HepG2 (cell line): ENCODE results near the gene ENGASE. TPM values are rescaled to one million over a fixed set of nuclear protein-coding genes. Genes with fewer than 3 reads are reported as not detected.

Experiments used
- CTCF ChIP-seq: sonication (generic); formaldehyde crosslinking; IDR thresholded peaks from 2 replicates; pipeline ENCODE4 v1.5.0; 2020; ENCODE audit warnings: mild to moderate bottlenecking, missing genetic modification reagents, moderate library complexity
- EHMT2 ChIP-seq: fragments of 200-600 bp; sonication (generic); IDR thresholded peaks from 2 replicates; pipeline ENCODE4 v1.7.0; 2017; ENCODE audit warnings: antibody characterized with exemption, low read depth, low read length, borderline replicate concordance
- KAT2B ChIP-seq: fragments of 150-350 bp; IDR thresholded peaks from 2 replicates; pipeline ENCODE4 v1.6.1; 2014; ENCODE audit warnings: low read depth, low read length, borderline replicate concordance
- KDM5B ChIP-seq: sonication (generic); formaldehyde crosslinking; IDR thresholded peaks from 2 replicates; pipeline ENCODE4 v1.4.0; 2020; ENCODE audit warnings: missing genetic modification reagents, mild to moderate bottlenecking, borderline replicate concordance
- MEIS2 ChIP-seq: sonication (generic); formaldehyde crosslinking; IDR thresholded peaks from 2 replicates; pipeline ENCODE4 v1.9.0; 2021; ENCODE audit warnings: mild to moderate bottlenecking, missing genetic modification reagents
- SNAPC2 ChIP-seq: sonication (generic); formaldehyde crosslinking; IDR thresholded peaks from 2 replicates; pipeline ENCODE4 v1.8.1; 2022; ENCODE audit warnings: mild to moderate bottlenecking, missing genetic modification reagents
- ZBTB25 ChIP-seq: IDR thresholded peaks from 2 replicates; pipeline ENCODE4 v1.6.1; 2018; ENCODE audit warnings: missing genetic modification reagents
- ZNF121 ChIP-seq: sonication (generic); formaldehyde crosslinking; IDR thresholded peaks from 2 replicates; pipeline ENCODE4 v1.5.0; 2020; ENCODE audit warnings: mild to moderate bottlenecking, missing genetic modification reagents
- polyA plus RNA-seq, 8 experiments: library from polyadenylated mRNA; depleted of rRNA in 3 of 8; stranded (reverse) in 7 of 8; unstranded in 1 of 8; fragments of >200 nt; fragmentation: Illumina TruSeq in 4 of 8; extraction: Trizol in 4 of 8; gene quantifications; 2 replicates each; pipeline versions ENCODE4 v1.2.1 to v1.2.3, GENCODE V29; 2011 to 2016; ENCODE audit warnings: low read depth in 4 of 8, missing spikeins in 1 of 8, mixed read lengths in 1 of 8; ENCODE audit not compliant: insufficient read depth in 1 of 8
- total RNA-seq, 5 experiments: library from RNA; depleted of rRNA; stranded (reverse); fragments of >200 nt; fragmentation: Illumina TruSeq; extraction: Trizol; gene quantifications; 2 replicates each; pipeline ENCODE4 v1.2.3, GENCODE V29; 2016; ENCODE audit warnings: low read depth in 1 of 5
- TF ChIP-seq, protein P1 (sequence below): sonication (generic); formaldehyde crosslinking; IDR thresholded peaks from 2 replicates; pipeline ENCODE4 v1.4.0; 2020; ENCODE audit warnings: missing genetic modification reagents

ENGASE gene
- total and polyA plus RNA-seq, 2 of the 13 experiments (the other 11 are each of a cell fraction or from before 2014, with no cell fraction given), result 10.6 to 18.1 TPM

GRCh38 chr17:79027274-79027924 is 47.2 kb upstream of the ENGASE start (continued):
- TF ChIP-seq, protein P1, sequence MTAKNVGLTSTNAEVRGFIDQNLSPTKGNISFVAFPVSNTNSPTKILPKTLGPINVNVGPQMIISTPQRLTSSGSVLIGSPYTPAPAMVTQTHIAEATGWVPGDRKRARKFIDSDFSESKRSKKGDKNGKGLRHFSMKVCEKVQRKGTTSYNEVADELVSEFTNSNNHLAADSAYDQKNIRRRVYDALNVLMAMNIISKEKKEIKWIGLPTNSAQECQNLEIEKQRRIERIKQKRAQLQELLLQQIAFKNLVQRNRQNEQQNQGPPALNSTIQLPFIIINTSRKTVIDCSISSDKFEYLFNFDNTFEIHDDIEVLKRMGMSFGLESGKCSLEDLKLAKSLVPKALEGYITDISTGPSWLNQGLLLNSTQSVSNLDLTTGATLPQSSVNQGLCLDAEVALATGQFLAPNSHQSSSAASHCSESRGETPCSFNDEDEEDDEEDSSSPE (CRISPR knock-in tag), result no peak
- TF ChIP-seq ZNF121 (CRISPR knock-in tag) (peak; percentile 88), MEIS2 (CRISPR knock-in tag) (no peak), KDM5B (CRISPR knock-in tag) (peak; percentile 92), SNAPC2 (no peak), CTCF (peak; percentile 24; the same call in 1 of the 2 replicates), ZBTB25 (CRISPR knock-in tag) (peak; percentile 52; the same call in 1 of the 2 replicates), EHMT2 (no peak), KAT2B (no peak)
